Mesenchymal stem cell (in vitro differentiated cells and primary cell): ENCODE measurements around the gene CSF1R.

ENCODE experiments used
- DNase-seq: peaks from one replicate; pipeline ENCODE4 v3.0.0-alpha.2; 2013
- H2AFZ ChIP-seq: one replicate; pipeline ENCODE4 v1.6.1; 2013; ENCODE audit warnings: low read depth, mild to moderate bottlenecking, control low read depth, inconsistent platforms, low read length, moderate library complexity
- H2AK5ac ChIP-seq: 2 replicates; pipeline ENCODE4 v1.6.1; 2013; ENCODE audit warnings: low read length, moderate library complexity, mild to moderate bottlenecking, inconsistent platforms; ENCODE audit not compliant: severe bottlenecking
- H2BK120ac ChIP-seq: one replicate; pipeline ENCODE4 v1.6.1; 2013; ENCODE audit warnings: low read depth, mild to moderate bottlenecking, inconsistent platforms, low read length, moderate library complexity
- H2BK12ac ChIP-seq, 2 experiments: one replicate each; pipeline ENCODE4 v1.6.1; 2013; ENCODE audit warnings: inconsistent platforms in 2 of 2, low read length in 2 of 2, mild to moderate bottlenecking in 2 of 2, moderate library complexity in 2 of 2, control low read depth in 1 of 2
- H2BK15ac ChIP-seq: one replicate; pipeline ENCODE4 v1.6.1; 2013; ENCODE audit warnings: mild to moderate bottlenecking, low read depth, inconsistent platforms; ENCODE audit not compliant: poor library complexity, severe bottlenecking
- H2BK5ac ChIP-seq: 2 replicates; pipeline ENCODE4 v1.6.1; 2013; ENCODE audit warnings: low read depth, mild to moderate bottlenecking, low read length, control low read depth, inconsistent platforms; ENCODE audit not compliant: poor library complexity, severe bottlenecking
- H3K14ac ChIP-seq, 2 experiments: one replicate each; pipeline ENCODE4 v1.6.1; 2013; ENCODE audit warnings: inconsistent platforms in 2 of 2, low read length in 2 of 2, control low read depth in 1 of 2, mild to moderate bottlenecking in 1 of 2, moderate library complexity in 1 of 2
- H3K18ac ChIP-seq, 2 experiments: one replicate each; pipeline ENCODE4 v1.6.1; 2013; ENCODE audit warnings: inconsistent platforms in 2 of 2, low read length in 2 of 2, control low read depth in 1 of 2, low read depth in 1 of 2, mild to moderate bottlenecking in 1 of 2
- H3K23ac ChIP-seq, 2 experiments: one replicate each; pipeline ENCODE4 v1.6.1; 2013; ENCODE audit warnings: inconsistent platforms in 2 of 2, low read length in 2 of 2, mild to moderate bottlenecking in 2 of 2, moderate library complexity in 2 of 2, control low read depth in 1 of 2
- H3K27ac ChIP-seq: 2 replicates; pipeline ENCODE4 v1.5.1; 2013; ENCODE audit warnings: mild to moderate bottlenecking, moderate library complexity, low read length, control low read depth, inconsistent platforms; ENCODE audit not compliant: poor library complexity, severe bottlenecking
- H3K27me3 ChIP-seq, 2 experiments: 2 replicates each; pipeline versions ENCODE4 v1.6.1 to v1.7.0; 2013; ENCODE audit warnings: low read length in 2 of 2, mild to moderate bottlenecking in 2 of 2, moderate library complexity in 2 of 2, control low read depth in 1 of 2, inconsistent platforms in 1 of 2; ENCODE audit not compliant: control insufficient read depth in 1 of 2, insufficient read depth in 1 of 2
- H3K36me3 ChIP-seq, 2 experiments: 2 replicates each; pipeline versions ENCODE4 v1.6.1 to v1.7.0; 2013; ENCODE audit warnings: low read length in 2 of 2, control low read depth in 1 of 2, inconsistent platforms in 1 of 2, low read depth in 1 of 2, mild to moderate bottlenecking in 1 of 2; ENCODE audit not compliant: insufficient read depth in 2 of 2, control insufficient read depth in 1 of 2
- H3K4ac ChIP-seq, 2 experiments: one replicate each; pipeline ENCODE4 v1.6.1; 2013; ENCODE audit warnings: inconsistent platforms in 2 of 2, low read length in 2 of 2, mild to moderate bottlenecking in 2 of 2, moderate library complexity in 2 of 2, control low read depth in 1 of 2, low read depth in 1 of 2
- H3K4me1 ChIP-seq: 2 replicates; pipeline ENCODE4 v1.6.1; 2013; ENCODE audit warnings: low read depth, low read length, control low read depth; ENCODE audit not compliant: control insufficient read depth, insufficient read depth
- H3K4me2 ChIP-seq: 2 replicates; pipeline ENCODE4 v1.6.1; 2013; ENCODE audit warnings: low read length, mild to moderate bottlenecking, inconsistent platforms; ENCODE audit not compliant: poor library complexity, severe bottlenecking
- H3K4me3 ChIP-seq, 2 experiments: 2 replicates each; pipeline versions ENCODE4 v1.5.1 to v1.7.0; 2013; ENCODE audit warnings: low read length in 2 of 2, mild to moderate bottlenecking in 2 of 2, control low read depth in 1 of 2, low read depth in 1 of 2; ENCODE audit not compliant: insufficient read depth in 1 of 2
- H3K79me1 ChIP-seq: replicated peaks from 2 replicates; pipeline ENCODE4 v1.6.1; 2013; ENCODE audit warnings: mild to moderate bottlenecking, control low read depth, low read length, inconsistent platforms; ENCODE audit not compliant: poor library complexity, severe bottlenecking
- H3K9ac ChIP-seq: 2 replicates; pipeline ENCODE4 v1.7.0; 2013; ENCODE audit warnings: mild to moderate bottlenecking, low read length, moderate library complexity
- H3K9me3 ChIP-seq: 2 replicates; pipeline ENCODE4 v1.7.0; 2013; ENCODE audit warnings: mild to moderate bottlenecking, low read length; ENCODE audit not compliant: control insufficient read depth
- H4K8ac ChIP-seq: one replicate; pipeline ENCODE4 v1.6.1; 2013; ENCODE audit warnings: inconsistent platforms, mild to moderate bottlenecking, low read length, moderate library complexity
- H4K91ac ChIP-seq: one replicate; pipeline ENCODE4 v1.6.1; 2013; ENCODE audit warnings: mild to moderate bottlenecking, low read length, inconsistent platforms
- WGBS: methylation state at CpG from one replicate; pipeline ENCODE4 v1.1.7; 2013; ENCODE audit warnings: mixed read lengths; 5-methylcytosine and 5-hydroxymethylcytosine counted together

CSF1R gene

GRCh38 chr5:150132740-150133139, 46.4 kb upstream of the CSF1R start:
- H3K4me3 ChIP-seq, result no peak overlapping the region
- H3K9me3 ChIP-seq, result no peaks in the 10 kb centered on the region
- H2AK5ac ChIP-seq, result no peak overlapping the region
- peak overlapping the region in 1 of 2 experiments; percentile 26 for H3K18ac ChIP-seq
- H3K9ac ChIP-seq, result peak overlapping the region; percentile 60
- H4K91ac ChIP-seq, result peak overlapping the region; percentile 63
- WGBS, result 95% methylated on average over 22 of the region's 22 CpGs
- H3K4ac ChIP-seq, result no peak overlapping the region
- no peak overlapping the region for H3K4me2 ChIP-seq
- H2BK15ac ChIP-seq, result peak overlapping the region; percentile 85
- no peak for DNase-seq
- H3K4me1 ChIP-seq, result peaks cover 49% of the 10 kb centered on the region
- no peak overlapping the region for H3K23ac ChIP-seq
- peaks cover 31% of the 10 kb centered on the region for H3K79me1 ChIP-seq
- no peak overlapping the region for H3K14ac ChIP-seq
- H4K8ac ChIP-seq, result peak overlapping the region; percentile 42
- H3K27ac ChIP-seq, result no peak overlapping the region
- no peak overlapping the region for H2BK5ac ChIP-seq
- H2AFZ ChIP-seq, result no peak overlapping the region
- H2BK12ac ChIP-seq, result peak overlapping the region; percentile 14 to 29
- peaks cover 80 to 97% of the 10 kb centered on the region in 2 experiments for H3K36me3 ChIP-seq
- H3K27me3 ChIP-seq, result no peaks in the 10 kb centered on the region
- H2BK120ac ChIP-seq, result no peak overlapping the region

- WGBS, result 74% methylated on average over 7 of the region's 12 CpGs
- Histone ChIP-seq H3K4ac (no peak overlapping the region), H2AK5ac (peak overlapping the region; percentile 18), H3K23ac (peak overlapping the region in 1 of 2 experiments; percentile 10), H3K4me2 (no peak overlapping the region), H3K18ac (peak overlapping the region; percentile 26 to 47), H4K8ac (peak overlapping the region; percentile 76), H2BK15ac (peak overlapping the region; percentile 85), H3K79me1 (peaks cover 32% of the 10 kb centered on the region), H3K9ac (peak overlapping the region; percentile 60), H2AFZ (no peak overlapping the region), H3K4me1 (peaks cover 43% of the 10 kb centered on the region), H3K14ac (no peak overlapping the region), H4K91ac (peak overlapping the region; percentile 58), H2BK120ac (no peak overlapping the region), H3K27me3 (no peaks in the 10 kb centered on the region), H3K4me3 (no peak overlapping the region), H2BK5ac (no peak overlapping the region), H3K9me3 (no peaks in the 10 kb centered on the region), H3K36me3 (peaks cover 83 to 97% of the 10 kb centered on the region in 2 experiments), H2BK12ac (peak overlapping the region; percentile 14 to 32), H3K27ac (no peak overlapping the region)
- no peak for DNase-seq
Observed at GRCh38 chr5:150131978-150132694, 45.8 kb upstream of the CSF1R start.

GRCh38 chr5:150131461-150131860, 45.1 kb upstream of the CSF1R start:
- peak overlapping the region; percentile 25 for H2AK5ac ChIP-seq
- WGBS, result 85% methylated on average over 2 of the region's 4 CpGs
- no peak overlapping the region for H2AFZ ChIP-seq
- no peak overlapping the region for H2BK5ac ChIP-seq
- peak overlapping the region; percentile 13 to 47 for H3K18ac ChIP-seq
- H3K4me2 ChIP-seq, result no peak overlapping the region
- no peak overlapping the region for H3K27ac ChIP-seq
- H4K8ac ChIP-seq, result peak overlapping the region; percentile 76
- peaks cover 37% of the 10 kb centered on the region for H3K4me1 ChIP-seq
- H2BK120ac ChIP-seq, result no peak overlapping the region
- H3K14ac ChIP-seq, result no peak overlapping the region
- H3K4me3 ChIP-seq, result no peak overlapping the region
- no peak overlapping the region for H3K4ac ChIP-seq
- H3K9me3 ChIP-seq, result no peaks in the 10 kb centered on the region
- peak overlapping the region; percentile 58 for H4K91ac ChIP-seq
- H2BK12ac ChIP-seq, result no peak overlapping the region
- peaks cover 36% of the 10 kb centered on the region for H3K79me1 ChIP-seq
- H2BK15ac ChIP-seq, result no peak overlapping the region
- H3K27me3 ChIP-seq, result no peaks in the 10 kb centered on the region
- H3K36me3 ChIP-seq, result peaks cover 88 to 97% of the 10 kb centered on the region in 2 experiments
- H3K23ac ChIP-seq, result peak overlapping the region in 1 of 2 experiments; percentile 10
- H3K9ac ChIP-seq, result peak overlapping the region; percentile 60
- DNase-seq, result no peak

- H3K9ac ChIP-seq, result peak overlapping the region; percentile 60
- H4K8ac ChIP-seq, result no peak overlapping the region
- no peak overlapping the region for H2AFZ ChIP-seq
- H2BK12ac ChIP-seq, result no peak overlapping the region
- DNase-seq, result no peak
- no peak overlapping the region for H2BK120ac ChIP-seq
- H3K23ac ChIP-seq, result no peak overlapping the region
- no peak overlapping the region for H2BK5ac ChIP-seq
- peaks cover 36% of the 10 kb centered on the region for H3K79me1 ChIP-seq
- H3K4me3 ChIP-seq, result no peak overlapping the region
- no peaks in the 10 kb centered on the region for H3K27me3 ChIP-seq
- peaks cover 27% of the 10 kb centered on the region for H3K4me1 ChIP-seq
- H3K27ac ChIP-seq, result no peak overlapping the region
- WGBS, result 72% methylated on average over 8 of the region's 8 CpGs
- no peaks in the 10 kb centered on the region for H3K9me3 ChIP-seq
- peak overlapping the region; percentile 36 for H4K91ac ChIP-seq
- H3K18ac ChIP-seq, result peak overlapping the region in 1 of 2 experiments; percentile 77
- H2AK5ac ChIP-seq, result peak overlapping the region; percentile 2
- H3K36me3 ChIP-seq, result peaks cover 87 to 97% of the 10 kb centered on the region in 2 experiments
- H3K4me2 ChIP-seq, result no peak overlapping the region
- H3K14ac ChIP-seq, result no peak overlapping the region
- peak overlapping the region; percentile 64 for H2BK15ac ChIP-seq
- no peak overlapping the region for H3K4ac ChIP-seq
Observed at GRCh38 chr5:150130493-150130922, 44.2 kb upstream of the CSF1R start.
